ENCODE results near the gene PRMT1. TPM values are rescaled to one million over a fixed set of nuclear protein-coding genes. Genes with fewer than 3 reads are reported as not detected.

PRMT1 gene
- total and polyA plus RNA-seq, 2 donors from 2014 or later, result 119 to 131 TPM

GRCh38 chr19:49690079-49690655 is 13.1 kb downstream of the PRMT1 start:
- Histone ChIP-seq H3K9me3 (ENCODE audit: control insufficient read depth in 2 of 3, insufficient read depth in 1 of 3, low read length in 3 of 3) (no peaks in the 10 kb centered on the region), H3K27me3 (ENCODE audit: control insufficient read depth, insufficient read depth, low read length) (no peaks in the 10 kb centered on the region), H3K4me1 (ENCODE audit: control insufficient read depth in 2 of 3, insufficient read depth in 2 of 3, low read depth in 1 of 3, low read length in 3 of 3) (peaks cover 0 to 20% (median 6%) of the 10 kb centered on the region in 3 donors), H3K9ac (ENCODE audit: low read length in 3 of 3) (peak overlapping the region; percentile 7 to 55 (median 46)), H3K27ac (ENCODE audit: low read depth in 2 of 2, low read length in 2 of 2) (no peak overlapping the region), H3K4me3 (ENCODE audit: low read length in 3 of 3) (peak overlapping the region; percentile 37 to 62 (median 58)), H3K36me3 (ENCODE audit: control insufficient read depth in 2 of 3, insufficient read depth in 3 of 3, low read length in 3 of 3) (peaks cover 0 to 8% (median 7%) of the 10 kb centered on the region in 3 donors)
- DNase-seq (peak in 1 of 5 donors; percentile 77), FAIRE-seq (no peak)
- no peak for TF ChIP-seq CTCF (IDR thresholded peaks at IDR 0.05; ENCODE audit: borderline replicate concordance, extremely low read depth, insufficient read depth)
- intact Hi-C loops (cut with DNase I), result no loop called here

GRCh38 chr19:49690656-49691242 is 13.7 kb downstream of the PRMT1 start, which contains the start of gene CPT1C:
Gene CPT1C (plus strand): TSS chr19:49691116. CDS start chr19:49692253, 1,137 bp downstream.
- peak within 1 kb of the TSS; percentile 40 to 62 (median 58) for H3K4me3 ChIP-seq (ENCODE audit: low read length in 3 of 3)
- FAIRE-seq (no peak), DNase-seq (peak; percentile 80 to 89 (median 85))
- intact Hi-C loops (cut with DNase I), result no loop called here
- TF ChIP-seq CTCF (IDR thresholded peaks at IDR 0.05; ENCODE audit: borderline replicate concordance, extremely low read depth, insufficient read depth), result no peak
- no peaks in the 10 kb centered on the region for H3K9me3 ChIP-seq (ENCODE audit: control insufficient read depth in 2 of 3, insufficient read depth in 1 of 3, low read length in 3 of 3)
- no peaks in the 10 kb centered on the region for H3K27me3 ChIP-seq (ENCODE audit: control insufficient read depth, insufficient read depth, low read length)
- no peak within 1 kb of the TSS for H3K27ac ChIP-seq (ENCODE audit: low read depth in 2 of 2, low read length in 2 of 2)
- peaks cover 0 to 19% (median 6%) of the 10 kb centered on the region in 3 donors for H3K4me1 ChIP-seq (ENCODE audit: control insufficient read depth in 2 of 3, insufficient read depth in 2 of 3, low read depth in 1 of 3, low read length in 3 of 3)
- peaks cover 0 to 7% (median 5%) of the 10 kb centered on the region in 3 donors for H3K36me3 ChIP-seq (ENCODE audit: control insufficient read depth in 2 of 3, insufficient read depth in 3 of 3, low read length in 3 of 3)
- H3K9ac ChIP-seq (ENCODE audit: low read length in 3 of 3), result peak within 1 kb of the TSS; percentile 13 to 55 (median 46)

- no peak for FAIRE-seq
- H3K9me3 ChIP-seq (ENCODE audit: control insufficient read depth in 2 of 3, insufficient read depth in 1 of 3, low read length in 3 of 3), result no peaks in the 10 kb centered on the region
- H3K4me1 ChIP-seq (ENCODE audit: control insufficient read depth in 2 of 3, insufficient read depth in 2 of 3, low read depth in 1 of 3, low read length in 3 of 3), result peaks cover 0 to 17% (median 6%) of the 10 kb centered on the region in 3 donors
- peaks cover 0 to 3% (median 0%) of the 10 kb centered on the region in 3 donors for H3K36me3 ChIP-seq (ENCODE audit: control insufficient read depth in 2 of 3, insufficient read depth in 3 of 3, low read length in 3 of 3)
- H3K4me3 ChIP-seq (ENCODE audit: low read length in 3 of 3), result peak overlapping the region; percentile 40 to 62 (median 58)
- TF ChIP-seq CTCF (IDR thresholded peaks at IDR 0.05; ENCODE audit: borderline replicate concordance, extremely low read depth, insufficient read depth), result no peak
- H3K27me3 ChIP-seq (ENCODE audit: control insufficient read depth, insufficient read depth, low read length), result no peaks in the 10 kb centered on the region
- no peak overlapping the region for H3K27ac ChIP-seq (ENCODE audit: low read depth in 2 of 2, low read length in 2 of 2)
- intact Hi-C loops (cut with DNase I), result no loop called here
- peak in 4 of 5 donors; percentile 86 to 93 (median 88) for DNase-seq
- H3K9ac ChIP-seq (ENCODE audit: low read length in 3 of 3), result peak overlapping the region in 1 of 3 donors; percentile 13
These were observed 14.4 kb downstream of the PRMT1 start for GRCh38 chr19:49691243-49692146.

Data from kidney (tissue), 14 donors.